Keratinocyte (primary cell): ENCODE data around the gene CASQ1. TPM values are rescaled to one million over a fixed set of nuclear protein-coding genes. Genes with fewer than 3 reads are reported as not detected.

Experiments
- DNase-seq: peaks from one replicate; pipeline ENCODE4 v3.0.0-alpha.2; 2011; ENCODE audit warnings: low read depth, missing footprints, low spot score
- FAIRE-seq: peaks from 2 replicates; lab custom pipeline; 2011; peaks lifted over from hg19 to GRCh38; lab: Jason Lieb, UNC
- H2AFZ ChIP-seq: 2 replicates; pipeline ENCODE4 v1.6.0; 2012; ENCODE audit warnings: low read length, control low read depth, inconsistent platforms; ENCODE audit not compliant: control insufficient read depth
- H3K27ac ChIP-seq: 2 replicates; pipeline ENCODE4 v1.5.1; 2011; ENCODE audit warnings: low read length; ENCODE audit not compliant: control insufficient read depth, insufficient read depth
- H3K27me3 ChIP-seq: 3 replicates; pipeline ENCODE4 v1.6.0; 2011; ENCODE audit warnings: low read length; ENCODE audit not compliant: control insufficient read depth, insufficient read depth; ENCODE audit errors: extremely low read depth
- H3K36me3 ChIP-seq, 2 experiments: 2 replicates in 1 of 2; 3 replicates in 1 of 2; pipeline ENCODE4 v1.5.1; 2011; ENCODE audit warnings: low read length in 2 of 2, mild to moderate bottlenecking in 1 of 2; ENCODE audit not compliant: control insufficient read depth in 2 of 2, insufficient read depth in 2 of 2; ENCODE audit errors: extremely low read depth in 1 of 2
- H3K4me1 ChIP-seq: 3 replicates; pipeline ENCODE4 v1.5.1; 2011; ENCODE audit warnings: low read length; ENCODE audit not compliant: control insufficient read depth, insufficient read depth; ENCODE audit errors: extremely low read depth
- H3K4me2 ChIP-seq: 3 replicates; pipeline ENCODE4 v1.6.0; 2011; ENCODE audit warnings: low read depth, low read length; ENCODE audit not compliant: control insufficient read depth, insufficient read depth; ENCODE audit errors: extremely low read depth
- H3K4me3 ChIP-seq, 3 experiments: fragments of 200-600 bp in 1 of 3; sonication (generic) in 1 of 3; 2 replicates in 2 of 3; 3 replicates in 1 of 3; pipeline ENCODE4 v1.5.1; 2011 to 2016; ENCODE audit warnings: low read length in 3 of 3, mild to moderate bottlenecking in 3 of 3, control low read depth in 2 of 3, inconsistent platforms in 1 of 3, low read depth in 1 of 3, mixed read lengths in 1 of 3, mixed run types in 1 of 3, moderate library complexity in 1 of 3; ENCODE audit not compliant: control insufficient read depth in 2 of 3, insufficient read depth in 2 of 3; ENCODE audit errors: extremely low read depth in 1 of 3
- H3K79me2 ChIP-seq: 2 replicates; pipeline ENCODE4 v1.6.0; 2012; ENCODE audit warnings: low read length; ENCODE audit not compliant: control insufficient read depth, insufficient read depth
- H3K9ac ChIP-seq: 3 replicates; pipeline ENCODE4 v1.6.0; 2011; ENCODE audit warnings: low read length; ENCODE audit not compliant: control insufficient read depth, insufficient read depth; ENCODE audit errors: extremely low read depth
- H3K9me1 ChIP-seq: 3 replicates; pipeline ENCODE4 v1.6.0; 2011; ENCODE audit warnings: low read length; ENCODE audit not compliant: control insufficient read depth, insufficient read depth; ENCODE audit errors: extremely low read depth
- H3K9me3 ChIP-seq: 2 replicates; pipeline ENCODE4 v1.5.1; 2012; ENCODE audit warnings: low read depth, low read length; ENCODE audit not compliant: control insufficient read depth
- H4K20me1 ChIP-seq: 3 replicates; pipeline ENCODE4 v1.6.0; 2011; ENCODE audit warnings: low read length; ENCODE audit not compliant: control insufficient read depth, insufficient read depth; ENCODE audit errors: extremely low read depth
- CTCF ChIP-seq, 3 experiments: IDR thresholded peaks in 1 of 3; conservative IDR thresholded peaks in 1 of 3; optimal IDR thresholded peaks in 1 of 3; 2 replicates in 2 of 3; 3 replicates in 1 of 3; pipeline versions ENCODE3 to v1.5.1; 2011; ENCODE audit warnings: low read length in 3 of 3, mild to moderate bottlenecking in 3 of 3, moderate library complexity in 2 of 3, control low read depth in 1 of 3, inconsistent platforms in 1 of 3; ENCODE audit not compliant: insufficient read depth in 2 of 3; ENCODE audit errors: extremely low read depth in 1 of 3
- EZH2 ChIP-seq: IDR thresholded peaks from one replicate; pipeline ENCODE4 v1.6.1; 2012; ENCODE audit warnings: inconsistent platforms, mild to moderate bottlenecking, low read length, moderate library complexity
- dilution Hi-C: fragments of 300-500 bp; cut with MboI; formaldehyde crosslinking; loops from one replicate; pipeline ENCODE4 v1.7.0; 2020; ENCODE audit warnings: low sequenced_read_pairs; ENCODE audit not compliant: extremely low pct_ligation_motif_present
- polyA plus RNA-seq, 5 experiments: library from polyadenylated mRNA; depleted of rRNA in 3 of 5; stranded (reverse) in 3 of 5; stranded (forward) in 1 of 5; unstranded in 1 of 5; fragments of >200 nt; gene quantifications; 1 replicate in 1 of 5; 2 replicates in 3 of 5; 3 replicates in 1 of 5; pipeline versions ENCODE4 v1.2.1 to v1.2.3, GENCODE V29; 2011 to 2012; ENCODE audit warnings: missing spikeins in 2 of 5, low read depth in 1 of 5, low replicate concordance in 1 of 5

Gene CASQ1
- polyA plus RNA-seq, 1 donor (not counting 4 experiments of a cell fraction or from before 2014, with no cell fraction given) = not detected

- no peak overlapping the region for H3K27ac ChIP-seq
- peaks cover 18% of the 10 kb centered on the region for H3K4me1 ChIP-seq
- H3K4me2 ChIP-seq = no peak overlapping the region
- H3K27me3 ChIP-seq = no peaks in the 10 kb centered on the region
- H2AFZ ChIP-seq = no peak overlapping the region
- H3K79me2 ChIP-seq = no peaks in the 10 kb centered on the region
- H3K9me1 ChIP-seq = no peaks in the 10 kb centered on the region
- H3K9ac ChIP-seq = no peak overlapping the region
- no peaks in the 10 kb centered on the region for H3K9me3 ChIP-seq
- TF ChIP-seq CTCF (optimal IDR thresholded peaks at IDR 0.05 in 1 of 3, IDR thresholded peaks at IDR 0.05 in 1 of 3, conservative IDR thresholded peaks at IDR 0.05 in 1 of 3; ENCODE audit: extremely low read depth in 1 of 3, insufficient read depth in 2 of 3, low read length in 3 of 3) (no peak), EZH2 (no peak)
- H3K36me3 ChIP-seq = peaks cover 17 to 34% of the 10 kb centered on the region in 2 experiments
- DNase-seq (no peak), FAIRE-seq (no peak)
- dilution Hi-C loops = no loop called here
- no peaks in the 10 kb centered on the region for H4K20me1 ChIP-seq
- H3K4me3 ChIP-seq = no peak overlapping the region
These were observed 34.2 kb downstream of the CASQ1 start for GRCh38 chr1:160224606-160225005.

GRCh38 chr1:160225345-160225744 is 35.0 kb downstream of the CASQ1 start:
- H3K9me3 ChIP-seq = no peaks in the 10 kb centered on the region
- H3K9ac ChIP-seq = no peak overlapping the region
- no peak overlapping the region for H3K27ac ChIP-seq
- no peak overlapping the region for H3K4me3 ChIP-seq
- peaks cover 14% of the 10 kb centered on the region for H3K4me1 ChIP-seq
- H3K4me2 ChIP-seq = no peak overlapping the region
- no peaks in the 10 kb centered on the region for H4K20me1 ChIP-seq
- no peak for FAIRE-seq
- DNase-seq = no peak
- no peaks in the 10 kb centered on the region for H3K27me3 ChIP-seq
- H2AFZ ChIP-seq = no peak overlapping the region
- no peaks in the 10 kb centered on the region for H3K79me2 ChIP-seq
- dilution Hi-C loops = no loop called here
- peaks cover 17 to 34% of the 10 kb centered on the region in 2 experiments for H3K36me3 ChIP-seq
- TF ChIP-seq EZH2 = no peak
- no peaks in the 10 kb centered on the region for H3K9me1 ChIP-seq

- H3K27me3 ChIP-seq = no peaks in the 10 kb centered on the region
- no peak overlapping the region for H3K4me3 ChIP-seq
- no peaks in the 10 kb centered on the region for H4K20me1 ChIP-seq
- H3K79me2 ChIP-seq = no peaks in the 10 kb centered on the region
- dilution Hi-C loops = no loop called here
- no peaks in the 10 kb centered on the region for H3K9me1 ChIP-seq
- H3K4me2 ChIP-seq = no peak overlapping the region
- peaks cover 14% of the 10 kb centered on the region for H3K4me1 ChIP-seq
- H2AFZ ChIP-seq = no peak overlapping the region
- no peak overlapping the region for H3K9ac ChIP-seq
- H3K36me3 ChIP-seq = peaks cover 19 to 32% of the 10 kb centered on the region in 2 experiments
- FAIRE-seq (no peak), DNase-seq (no peak)
- TF ChIP-seq CTCF (optimal IDR thresholded peaks at IDR 0.05 in 1 of 3, IDR thresholded peaks at IDR 0.05 in 1 of 3, conservative IDR thresholded peaks at IDR 0.05 in 1 of 3; ENCODE audit: extremely low read depth in 1 of 3, insufficient read depth in 2 of 3, low read length in 3 of 3) (no peak), EZH2 (no peak)
- H3K9me3 ChIP-seq = no peaks in the 10 kb centered on the region
- H3K27ac ChIP-seq = no peak overlapping the region
These were observed 36.2 kb downstream of the CASQ1 start for GRCh38 chr1:160226623-160227022.
